GM18868 (cell line): ENCODE results near the gene WFDC9.
"Not testable (repeated sequence)": the region's sequence is repeated elsewhere in the genome, so short reads cannot be mapped to it uniquely, and the experiment has no call there.

Experiments
- ATAC-seq: cut with Tn5 transposase; IDR thresholded peaks from one replicate; pipeline ENCODE4 v1.9.1; 2021; ENCODE audit warnings: mild to moderate bottlenecking, moderate library complexity; ENCODE audit not compliant: unreplicated experiment

Gene WFDC9

DNA sequence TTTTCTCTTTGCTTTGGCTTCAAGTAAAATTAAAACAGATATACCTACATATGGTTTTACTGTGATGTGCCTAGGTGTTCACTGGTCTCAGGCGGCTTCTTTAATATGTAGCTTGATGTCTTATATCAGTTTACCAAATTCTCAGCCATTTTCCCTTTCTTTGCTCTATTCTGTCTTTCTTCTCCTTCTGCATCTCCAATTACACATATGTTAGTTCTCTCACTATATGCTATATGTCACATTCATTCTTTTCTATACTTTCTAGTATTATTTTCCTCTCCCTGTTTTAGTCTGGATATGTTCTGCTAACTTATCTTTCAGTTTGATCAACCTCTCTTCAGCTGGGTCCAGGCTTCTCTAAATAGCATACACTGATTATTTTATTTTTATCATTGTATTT, 37.6 kb downstream of the WFDC9 start:
- no peak for ATAC-seq

DNA sequence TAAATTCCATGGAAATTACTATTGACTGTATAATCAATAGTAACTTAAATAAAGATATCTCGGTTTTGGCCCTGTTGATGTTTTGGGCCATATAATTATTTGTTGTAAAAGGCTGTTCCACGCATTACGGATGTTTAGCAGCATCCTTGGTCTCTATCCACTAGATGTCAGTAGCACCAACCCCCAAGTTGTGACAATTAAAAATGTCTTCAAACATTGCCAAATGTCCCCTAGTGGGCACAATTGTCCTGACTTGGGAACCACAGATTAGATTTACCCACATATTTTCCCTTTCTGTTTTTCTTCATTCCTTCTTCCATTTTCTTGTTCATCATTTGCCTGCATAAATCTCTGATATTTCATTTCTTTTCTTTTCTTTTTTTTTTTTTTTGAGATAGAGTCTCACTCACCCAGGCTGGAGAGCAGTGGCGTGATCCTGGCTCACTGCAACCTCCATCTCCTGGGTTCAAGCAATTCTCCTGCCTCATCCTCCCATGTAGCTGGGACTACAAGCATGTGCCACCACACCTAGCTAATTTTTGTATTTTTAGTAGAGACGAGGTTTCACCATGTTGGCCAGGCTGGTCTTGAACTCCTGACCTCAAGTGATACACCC, 38.4 kb downstream of the WFDC9 start:
- no peak for ATAC-seq

DNA sequence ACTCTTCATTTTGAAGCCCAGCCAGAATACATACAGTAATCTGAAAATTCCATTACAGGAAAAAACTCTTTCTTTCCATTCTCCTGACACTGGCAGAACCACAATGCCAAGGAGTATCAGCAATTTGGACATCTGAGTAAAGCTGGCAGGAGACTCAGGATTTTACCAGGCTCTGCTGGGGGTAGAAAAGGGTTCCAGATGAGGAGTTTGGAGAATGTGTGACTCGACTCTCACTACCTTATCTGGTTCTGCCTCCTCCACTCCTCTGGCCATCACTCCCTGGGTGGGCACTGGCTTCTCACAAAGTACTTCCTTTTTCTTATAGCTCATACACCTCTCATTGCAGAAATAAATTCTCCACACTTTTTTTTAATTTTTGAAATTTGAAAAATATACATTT, 41.4 kb downstream of the WFDC9 start:
- no peak for ATAC-seq

DNA sequence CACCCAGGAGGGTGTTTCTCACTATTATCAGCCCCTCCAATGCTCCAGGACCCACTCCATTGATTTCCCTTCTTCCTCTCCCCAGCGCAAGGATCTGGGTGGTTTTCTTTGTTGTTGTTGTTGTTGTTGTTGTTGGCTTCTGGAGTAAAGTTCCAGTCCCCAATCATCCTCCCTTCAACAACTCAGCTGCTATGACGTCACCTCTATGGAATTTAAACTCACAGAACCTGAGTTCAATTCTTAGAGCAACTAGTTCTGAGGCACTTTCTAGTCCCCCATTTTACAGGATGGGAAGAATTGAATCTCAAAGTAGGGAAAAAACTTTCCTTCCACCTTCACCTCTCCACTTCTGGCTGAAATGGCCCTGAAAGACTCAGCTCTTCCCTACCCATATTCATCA, 42.3 kb downstream of the WFDC9 start:
- no peak for ATAC-seq

DNA sequence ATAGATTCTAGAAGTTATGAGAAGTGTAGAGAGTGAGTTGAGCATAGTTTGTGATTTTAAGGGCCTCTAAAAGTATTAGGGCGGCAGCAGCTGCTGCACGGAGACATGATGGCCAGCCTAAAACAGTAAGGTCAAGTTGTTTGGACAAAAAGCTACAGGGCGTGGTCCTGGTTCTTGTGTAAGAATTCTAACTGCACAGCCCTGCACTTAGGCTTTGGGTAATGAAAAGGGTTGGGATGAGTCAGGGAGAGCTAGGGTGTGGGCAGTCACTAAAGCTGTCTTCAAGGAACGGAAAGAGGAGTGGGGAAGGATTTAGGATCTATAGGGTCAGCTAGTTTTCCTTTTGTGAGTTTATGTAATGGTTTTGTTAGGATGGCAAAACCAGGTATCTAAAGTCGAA, 45.1 kb downstream of the WFDC9 start:
- not testable (repeated sequence) for ATAC-seq

DNA sequence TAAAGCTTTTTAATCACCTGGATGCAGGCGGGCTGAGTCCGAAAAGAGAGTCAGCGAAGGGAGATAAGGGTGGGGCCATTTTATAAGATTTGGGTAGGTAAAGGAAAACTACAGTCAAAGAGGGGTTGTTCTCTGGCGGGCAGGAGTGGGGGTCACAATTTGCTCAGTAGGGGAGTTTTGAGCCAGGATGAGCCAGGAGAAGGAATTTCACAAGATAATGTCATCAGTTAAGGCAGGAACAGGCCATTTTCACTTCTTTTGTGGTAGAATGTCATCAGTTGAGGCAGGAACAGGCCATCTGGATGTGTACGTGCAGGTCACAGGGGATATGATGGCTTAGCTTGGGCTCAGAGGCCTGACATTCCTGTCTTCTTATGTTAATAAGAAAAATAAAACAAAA, 46.8 kb downstream of the WFDC9 start:
- ATAC-seq = not testable (repeated sequence)

DNA sequence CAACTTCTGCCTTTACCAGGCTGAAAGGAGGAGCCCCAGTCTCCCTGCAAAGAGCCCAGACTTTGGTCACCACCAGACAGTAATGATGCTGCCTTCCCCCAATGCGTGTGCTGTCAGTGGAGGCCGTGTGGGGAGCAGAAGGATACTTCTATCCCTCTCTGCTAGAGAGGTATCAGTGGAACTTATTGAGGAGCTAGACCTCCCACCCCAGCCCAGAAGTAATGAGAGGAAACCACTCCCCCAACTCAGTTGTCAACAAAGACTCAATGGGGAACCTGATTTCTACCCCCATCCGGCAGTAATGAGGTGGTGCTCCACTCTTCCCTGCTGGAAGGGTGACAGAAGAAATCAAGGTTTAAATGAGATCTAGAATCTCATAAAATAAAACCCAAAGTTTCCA, 47.6 kb downstream of the WFDC9 start:
- no peak for ATAC-seq

DNA sequence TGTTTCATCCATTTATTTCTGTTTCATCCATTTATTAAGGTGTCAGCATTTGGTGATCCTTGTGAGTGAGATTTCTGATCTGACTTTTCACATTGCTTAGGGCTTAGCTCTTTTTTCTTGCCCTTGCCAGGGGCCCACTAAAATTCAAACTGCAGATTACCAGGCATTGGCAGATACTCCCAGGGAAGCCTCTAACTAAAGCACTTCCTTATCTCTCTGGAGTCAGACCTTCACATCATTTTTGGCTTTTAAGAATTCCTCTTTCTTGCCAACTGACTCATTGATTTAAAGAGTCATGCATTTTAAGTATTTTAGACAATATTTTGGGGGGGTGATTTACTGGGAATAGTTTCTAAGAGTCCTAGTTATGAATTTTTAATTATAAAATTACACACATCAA, 49.4 kb downstream of the WFDC9 start:
- ATAC-seq = no peak

DNA sequence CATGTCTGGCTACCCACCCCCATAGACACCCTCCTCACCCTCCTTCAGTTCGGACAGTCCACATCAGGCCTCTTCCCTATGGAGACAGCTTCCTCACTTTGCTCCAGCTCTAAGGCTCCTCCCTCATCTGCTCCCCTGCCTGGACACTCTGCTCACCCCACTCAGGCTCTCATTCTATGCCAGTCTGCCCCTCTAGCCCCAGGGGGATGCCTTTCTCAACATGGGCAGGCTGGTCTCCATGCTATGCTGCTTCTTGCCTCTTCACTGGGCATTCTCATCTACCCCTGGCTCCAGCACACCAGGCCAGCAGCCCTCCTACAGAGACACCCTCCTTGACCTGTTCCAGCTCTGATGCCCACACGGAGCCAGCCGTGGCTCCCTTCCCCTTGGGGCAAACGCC, 51.9 kb downstream of the WFDC9 start, which contains the start of gene WFDC8:
WFDC8 (minus strand) TSS at position 101 of the 400 bp plus-strand sequence; CDS start at position 64, 37 bp downstream.
- no peak for ATAC-seq

DNA sequence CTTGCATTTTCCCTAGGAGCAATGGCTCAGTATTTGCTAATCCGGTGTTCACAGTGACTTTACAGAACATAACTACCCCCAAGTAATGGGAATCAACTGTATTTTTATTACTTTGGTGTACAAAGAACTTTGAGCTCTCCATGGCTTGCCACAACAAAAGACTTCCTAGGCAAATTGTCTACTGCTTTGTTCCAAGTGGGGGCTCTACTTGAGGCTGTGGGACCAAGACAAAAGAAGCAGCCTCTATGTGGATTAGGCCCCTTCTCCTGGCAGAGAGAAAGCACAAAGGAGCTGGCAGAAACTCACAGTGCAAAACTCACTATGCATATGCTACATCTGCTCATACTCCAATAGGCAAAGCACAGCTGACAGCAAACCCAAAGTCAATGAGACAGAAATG, 52.9 kb downstream of the WFDC9 start:
- no peak for ATAC-seq

DNA sequence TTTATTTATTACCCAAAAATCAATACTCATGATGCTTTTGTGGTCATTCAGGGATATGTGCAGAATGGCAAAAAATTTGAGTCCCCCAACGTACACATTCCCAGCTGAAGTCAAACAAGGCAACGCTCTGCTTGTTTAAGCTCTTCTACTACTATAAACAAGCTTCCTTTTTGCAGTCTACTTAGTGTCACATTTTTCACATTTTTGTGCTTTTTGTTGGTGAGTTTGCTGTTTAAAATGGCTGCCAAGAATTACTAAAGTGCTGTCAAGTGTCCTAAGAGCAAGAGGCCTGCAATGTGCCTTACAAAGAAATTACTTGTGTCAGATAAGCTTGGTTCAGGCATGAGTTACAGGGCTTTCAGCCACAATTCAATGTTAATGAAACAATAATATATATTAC, 54.1 kb downstream of the WFDC9 start:
- ATAC-seq = no peak

DNA sequence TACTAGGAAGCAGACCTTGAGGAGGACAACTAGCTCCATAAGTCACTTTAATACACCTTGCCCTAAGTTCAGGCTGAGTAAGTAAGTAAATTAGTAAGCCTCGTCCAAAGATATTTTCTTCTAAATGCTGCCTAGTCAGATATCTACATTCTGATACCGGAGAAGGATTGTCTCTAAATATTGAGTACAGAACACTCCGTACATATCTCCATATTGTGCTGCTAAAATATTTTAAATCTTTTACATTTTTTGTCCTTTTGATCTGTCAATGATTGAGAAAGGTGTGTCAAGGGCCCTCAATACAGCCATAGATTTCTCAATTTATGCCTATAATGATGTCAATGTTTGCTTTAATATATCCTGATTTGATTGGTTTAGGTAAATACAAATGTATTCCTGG, 55.2 kb downstream of the WFDC9 start:
- ATAC-seq = no peak

DNA sequence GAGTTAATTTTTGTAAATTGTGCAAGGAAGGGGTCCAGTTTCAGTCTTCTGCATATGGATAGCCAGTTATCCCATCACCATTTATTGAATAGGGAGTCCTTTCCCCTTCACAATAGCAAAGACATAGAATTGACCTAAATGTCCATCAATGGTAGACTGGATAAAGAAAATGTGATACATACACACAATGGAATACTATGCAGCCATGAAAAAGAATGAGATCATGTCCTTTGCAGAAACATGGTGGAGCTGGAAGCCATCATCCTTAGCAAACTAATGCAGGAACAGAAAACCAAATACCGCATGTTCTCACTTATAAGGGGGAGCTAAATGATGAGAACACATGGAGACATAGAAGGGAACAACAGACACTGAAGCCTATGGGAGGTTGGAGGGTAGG, 61.4 kb downstream of the WFDC9 start:
- not testable (repeated sequence) for ATAC-seq

DNA sequence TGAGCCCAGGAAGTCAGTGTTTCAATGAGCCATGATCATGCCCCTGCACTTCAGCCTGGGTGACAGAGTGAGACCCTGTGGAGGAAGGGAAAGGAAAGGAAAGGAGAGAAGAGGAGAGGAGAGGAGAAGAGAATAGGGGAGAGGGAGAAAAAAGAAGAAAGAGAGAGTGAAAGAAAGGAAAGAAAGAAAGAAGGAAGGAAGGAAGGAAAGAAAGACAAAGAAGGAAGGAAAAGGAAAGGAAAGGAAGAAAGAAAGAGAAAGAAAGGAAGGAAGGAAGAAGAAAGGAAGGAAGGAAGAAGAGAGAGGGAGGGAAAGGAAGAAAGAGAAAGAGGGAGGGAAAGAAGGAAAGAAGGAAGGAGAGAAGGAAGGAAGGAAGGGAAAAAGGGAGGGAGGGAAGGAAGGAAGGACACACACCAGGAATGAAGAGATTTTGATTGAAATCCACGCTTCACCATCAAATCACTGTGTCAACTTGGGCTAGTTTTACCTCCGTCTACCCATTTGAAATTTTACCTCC, 66.3 kb downstream of the WFDC9 start:
- ATAC-seq = no peak
